ENCODE results near the gene DHRS3. TPM values are rescaled to one million over a fixed set of nuclear protein-coding genes. Genes with fewer than 3 reads are reported as not detected.

The DHRS3 gene
- total and polyA plus RNA-seq, 2 donors (not counting 1 experiment from before 2014, with no cell fraction given): 0.37 TPM

DNA sequence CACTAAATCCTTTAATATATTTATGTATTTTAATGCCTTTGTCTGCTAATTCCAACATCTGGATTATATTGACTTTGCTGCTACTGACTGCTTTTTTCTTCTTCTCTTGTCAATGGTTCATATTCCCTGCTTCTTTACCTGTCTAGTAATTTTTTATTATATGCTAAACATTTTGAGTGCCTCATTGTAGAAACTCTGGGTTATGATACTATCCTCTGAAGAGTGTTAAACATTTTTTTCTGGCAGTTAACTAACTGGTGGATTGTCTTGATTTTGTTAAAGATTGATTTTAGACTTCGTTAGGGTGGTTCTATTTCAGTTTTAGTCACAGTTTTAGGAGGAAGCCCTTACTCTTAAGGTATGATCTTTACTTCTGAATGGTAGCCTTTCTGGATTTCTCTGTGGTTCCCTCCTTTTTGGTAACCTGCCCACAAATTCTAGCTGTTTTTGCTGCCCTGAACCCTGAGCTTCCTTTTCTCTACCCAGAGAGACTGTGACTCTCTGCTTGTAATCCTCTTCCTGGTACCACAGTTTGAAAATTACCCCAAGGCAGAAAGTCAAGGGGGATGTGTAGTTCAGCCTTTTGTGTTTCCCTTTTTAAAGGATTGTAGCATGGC lies 81.9 kb downstream of the DHRS3 start:
- Mint-ChIP-seq H3K4me1 (no peaks in the 10 kb centered on the region), H3K27me3 (peaks cover 4% of the 10 kb centered on the region), H3K27ac (no peak overlapping the region), H3K9me3 (ENCODE audit: insufficient read depth) (peaks cover 12% of the 10 kb centered on the region), H3K4me3 (no peak overlapping the region)
- WGBS (ENCODE audit: insufficient coverage): 100% methylated on average over 1 of the region's 1 CpG
- ATAC-seq (ENCODE audit: low read depth) (no peak), DNase-seq (no peak)
- H3K27me3 ChIP-seq (replicated peaks in 1 of 4; ENCODE audit: control extremely low read depth in 1 of 4, control insufficient read depth in 3 of 4, insufficient read depth in 4 of 4, low read length in 3 of 4): peaks cover 0 to 7% (median 0%) of the 10 kb centered on the region in 4 experiments
- POLR2A ChIA-PET: no interaction called here
- no peak overlapping the region for H3K4me2 ChIP-seq (replicated peaks; ENCODE audit: low read depth, low read length, poor library complexity, severe bottlenecking)
- no peak overlapping the region for H3K27ac ChIP-seq (ENCODE audit: low read length in 2 of 2)
- no peaks in the 10 kb centered on the region for H4K20me1 ChIP-seq (ENCODE audit: control insufficient read depth, insufficient read depth, low read length, poor library complexity, severe bottlenecking)
- peaks cover 0 to 14% (median 6%) of the 10 kb centered on the region in 3 donors for H3K9me3 ChIP-seq (ENCODE audit: control extremely low read depth in 1 of 3, control insufficient read depth in 2 of 3, insufficient read depth in 1 of 3, low read length in 2 of 3)
- no peaks in the 10 kb centered on the region for H3K4me1 ChIP-seq (ENCODE audit: control insufficient read depth in 2 of 2, insufficient read depth in 2 of 2, low read length in 2 of 2)
- no peak overlapping the region for H2AFZ ChIP-seq (ENCODE audit: insufficient read depth, low read depth, low read length, poor library complexity, severe bottlenecking)
- intact Hi-C loops (cut with micrococcal nuclease): no loop called here
- no peaks in the 10 kb centered on the region for H3K79me2 ChIP-seq (ENCODE audit: control insufficient read depth, insufficient read depth, low read length)
- H3K36me3 ChIP-seq (replicated peaks in 1 of 2; ENCODE audit: control extremely low read depth in 1 of 2, control insufficient read depth in 1 of 2, extremely low read depth in 1 of 2, insufficient read depth in 2 of 2, low read length in 1 of 2): no peaks in the 10 kb centered on the region
- no peak overlapping the region for H3K4me3 ChIP-seq (ENCODE audit: control extremely low read depth in 1 of 5, extremely low read depth in 1 of 5, insufficient read depth in 1 of 5, low read depth in 2 of 5, low read length in 4 of 5)
- no peak for TF ChIP-seq EZH2 (IDR thresholded peaks at IDR 0.05; ENCODE audit: borderline replicate concordance, insufficient read depth, low read depth, low read length, poor library complexity, severe bottlenecking)
- TF ChIP-seq, protein P1, sequence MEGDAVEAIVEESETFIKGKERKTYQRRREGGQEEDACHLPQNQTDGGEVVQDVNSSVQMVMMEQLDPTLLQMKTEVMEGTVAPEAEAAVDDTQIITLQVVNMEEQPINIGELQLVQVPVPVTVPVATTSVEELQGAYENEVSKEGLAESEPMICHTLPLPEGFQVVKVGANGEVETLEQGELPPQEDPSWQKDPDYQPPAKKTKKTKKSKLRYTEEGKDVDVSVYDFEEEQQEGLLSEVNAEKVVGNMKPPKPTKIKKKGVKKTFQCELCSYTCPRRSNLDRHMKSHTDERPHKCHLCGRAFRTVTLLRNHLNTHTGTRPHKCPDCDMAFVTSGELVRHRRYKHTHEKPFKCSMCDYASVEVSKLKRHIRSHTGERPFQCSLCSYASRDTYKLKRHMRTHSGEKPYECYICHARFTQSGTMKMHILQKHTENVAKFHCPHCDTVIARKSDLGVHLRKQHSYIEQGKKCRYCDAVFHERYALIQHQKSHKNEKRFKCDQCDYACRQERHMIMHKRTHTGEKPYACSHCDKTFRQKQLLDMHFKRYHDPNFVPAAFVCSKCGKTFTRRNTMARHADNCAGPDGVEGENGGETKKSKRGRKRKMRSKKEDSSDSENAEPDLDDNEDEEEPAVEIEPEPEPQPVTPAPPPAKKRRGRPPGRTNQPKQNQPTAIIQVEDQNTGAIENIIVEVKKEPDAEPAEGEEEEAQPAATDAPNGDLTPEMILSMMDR (IDR thresholded peaks at IDR 0.05): no peak
- H3K9ac ChIP-seq (ENCODE audit: low read length): no peak overlapping the region
- CTCF ChIA-PET: no interaction called here

DNA sequence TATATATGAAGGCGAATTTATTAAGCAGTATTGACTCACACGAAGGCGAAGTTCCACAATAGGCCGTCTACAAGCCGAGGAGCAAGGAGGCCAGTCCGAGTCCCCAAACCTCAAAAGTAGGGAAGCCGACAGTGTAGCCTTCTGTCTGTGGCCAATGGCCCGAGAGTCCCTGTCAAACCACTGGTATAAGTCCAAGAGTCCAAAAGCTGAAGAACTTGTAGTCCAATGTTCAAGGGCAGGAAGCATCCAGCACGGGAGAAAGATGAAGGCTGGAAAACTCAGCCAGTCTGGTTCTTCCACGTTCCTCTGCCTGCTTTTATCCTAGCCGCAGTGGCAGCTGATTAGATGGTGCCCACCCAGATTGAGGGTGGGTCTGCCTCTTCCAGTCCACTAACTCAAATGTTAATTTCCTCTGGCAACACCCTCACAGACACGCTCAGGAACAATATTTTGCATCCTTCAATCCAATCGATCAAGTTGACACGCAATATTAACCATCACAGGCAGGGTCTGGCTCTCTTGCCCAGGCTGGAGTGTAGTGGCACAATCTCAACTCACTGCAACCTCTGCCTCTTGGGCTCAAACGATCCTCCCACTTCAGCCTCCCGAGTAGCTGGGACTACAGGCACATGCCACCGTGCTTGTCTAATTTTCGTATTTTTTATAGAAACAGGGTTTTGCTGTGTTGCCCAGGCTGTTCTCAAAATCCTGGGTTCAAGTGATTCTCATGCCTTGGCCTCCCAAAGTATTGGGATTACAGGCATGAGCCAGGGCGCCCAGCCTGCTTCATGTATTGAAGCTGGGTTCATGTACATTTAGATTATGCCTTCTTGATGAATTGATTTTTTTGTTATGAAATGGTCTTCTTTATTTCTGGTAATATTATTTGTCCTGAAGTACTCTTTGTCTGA lies 85.3 kb downstream of the DHRS3 start:
- 97% methylated on average over 18 of the region's 19 CpGs for WGBS (ENCODE audit: insufficient coverage)
- no peak overlapping the region for H3K27ac ChIP-seq (ENCODE audit: low read length in 2 of 2)
- peaks cover 12% of the 10 kb centered on the region for H3K9me3 Mint-ChIP-seq (ENCODE audit: insufficient read depth)
- no peaks in the 10 kb centered on the region for H3K36me3 ChIP-seq (replicated peaks in 1 of 2; ENCODE audit: control extremely low read depth in 1 of 2, control insufficient read depth in 1 of 2, extremely low read depth in 1 of 2, insufficient read depth in 2 of 2, low read length in 1 of 2)
- H3K4me1 ChIP-seq (ENCODE audit: control insufficient read depth in 2 of 2, insufficient read depth in 2 of 2, low read length in 2 of 2): no peaks in the 10 kb centered on the region
- TF ChIP-seq EZH2 (IDR thresholded peaks at IDR 0.05; ENCODE audit: borderline replicate concordance, insufficient read depth, low read depth, low read length, poor library complexity, severe bottlenecking): no peak
- TF ChIP-seq, protein P1 (IDR thresholded peaks at IDR 0.05): no peak
- POLR2A ChIA-PET: no interaction called here
- H3K79me2 ChIP-seq (ENCODE audit: control insufficient read depth, insufficient read depth, low read length): no peaks in the 10 kb centered on the region
- CTCF ChIA-PET: no interaction called here
- peaks cover 0 to 6% (median 5%) of the 10 kb centered on the region in 3 donors for H3K9me3 ChIP-seq (ENCODE audit: control extremely low read depth in 1 of 3, control insufficient read depth in 2 of 3, insufficient read depth in 1 of 3, low read length in 2 of 3)
- no peak overlapping the region for H3K4me2 ChIP-seq (replicated peaks; ENCODE audit: low read depth, low read length, poor library complexity, severe bottlenecking)
- no peak overlapping the region for H3K4me3 ChIP-seq (ENCODE audit: control extremely low read depth in 1 of 5, extremely low read depth in 1 of 5, insufficient read depth in 1 of 5, low read depth in 2 of 5, low read length in 4 of 5)
- DNase-seq: no peak
- H4K20me1 ChIP-seq (ENCODE audit: control insufficient read depth, insufficient read depth, low read length, poor library complexity, severe bottlenecking): no peaks in the 10 kb centered on the region
- no peaks in the 10 kb centered on the region for H3K27me3 Mint-ChIP-seq
- no peak overlapping the region for H3K9ac ChIP-seq (ENCODE audit: low read length)
- intact Hi-C loops (cut with micrococcal nuclease): no loop called here
- no peaks in the 10 kb centered on the region for H3K27me3 ChIP-seq (replicated peaks in 1 of 4; ENCODE audit: control extremely low read depth in 1 of 4, control insufficient read depth in 3 of 4, insufficient read depth in 4 of 4, low read length in 3 of 4)
- no peak overlapping the region for H3K27ac Mint-ChIP-seq
- no peak overlapping the region for H2AFZ ChIP-seq (ENCODE audit: insufficient read depth, low read depth, low read length, poor library complexity, severe bottlenecking)
- H3K4me3 Mint-ChIP-seq: no peak overlapping the region
- no peaks in the 10 kb centered on the region for H3K4me1 Mint-ChIP-seq
- ATAC-seq (ENCODE audit: low read depth): no peak

All from B cell (primary cell).